ENCODE measurements around the gene VRTN. TPM values are rescaled to one million over a fixed set of nuclear protein-coding genes. Genes with fewer than 3 reads are reported as not detected.
"Not testable (repeated sequence)": the region's sequence is repeated elsewhere in the genome, so short reads cannot be mapped to it uniquely, and the experiment has no call there.

Gene VRTN
- total RNA-seq, 2 experiments from 2014 or later = not detected

DNA sequence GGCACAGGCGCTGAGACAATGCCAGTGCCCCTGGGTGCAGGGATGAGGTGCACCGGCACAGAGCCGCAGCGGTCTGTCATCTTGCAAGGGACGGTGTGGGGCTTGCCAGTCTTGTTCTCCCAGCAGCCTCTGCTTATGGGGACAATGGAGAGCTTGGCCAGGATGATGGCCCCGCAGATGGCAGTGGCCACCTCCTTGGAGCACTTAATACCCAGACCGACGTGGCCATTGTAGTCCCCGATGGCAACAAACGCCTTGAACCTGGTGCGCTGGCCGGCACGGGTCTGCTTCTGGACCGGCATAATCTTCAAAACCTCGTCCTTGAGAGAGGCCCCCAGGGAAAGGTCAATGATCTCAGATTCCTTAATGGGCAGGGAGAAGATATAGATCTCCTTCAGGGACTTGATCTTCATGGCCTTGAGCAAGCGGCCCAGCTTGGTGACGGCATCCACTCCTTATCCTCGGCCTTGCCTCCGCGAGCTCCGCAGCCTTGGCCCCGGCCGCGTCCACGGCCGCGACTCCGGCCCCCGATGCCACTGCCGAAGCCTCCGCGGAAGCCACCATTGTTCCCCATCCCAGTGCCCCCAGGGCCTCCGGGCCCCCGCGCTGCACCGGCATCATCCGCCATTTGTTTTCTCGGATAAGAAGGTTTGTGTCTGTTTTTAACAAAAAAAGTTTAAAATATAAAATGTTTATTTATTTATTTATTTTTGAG, 29.9 kb downstream of the VRTN start:
- Histone ChIP-seq H3K4me1 (ENCODE audit: insufficient read depth, low read length) (no peaks in the 10 kb centered on the region), H3K9me3 (ENCODE audit: control insufficient read depth in 1 of 2, insufficient read depth in 1 of 2, low read length in 2 of 2) (no peaks in the 10 kb centered on the region), H3K4me3 (ENCODE audit: low read length) (no peak overlapping the region), H3K36me3 (ENCODE audit: insufficient read depth, low read length) (no peaks in the 10 kb centered on the region), H3K27ac (ENCODE audit: low read depth in 1 of 2, low read length in 2 of 2) (no peak overlapping the region), H3K27me3 (ENCODE audit: control insufficient read depth in 1 of 2, insufficient read depth in 2 of 2, low read length in 2 of 2) (no peaks in the 10 kb centered on the region)
- ChIA-PET POLR2A (no interaction called here), CTCF (no interaction called here)
- H3K4me3 Mint-ChIP-seq = no peak overlapping the region
- DNase-seq = no peak
- no peaks in the 10 kb centered on the region for H3K9me3 Mint-ChIP-seq
- intact Hi-C loops (cut with DNase I, micrococcal nuclease) = no loop called here
- H3K27ac Mint-ChIP-seq = no peak overlapping the region
- H3K27me3 Mint-ChIP-seq = peaks cover 6% of the 10 kb centered on the region
- no peaks in the 10 kb centered on the region for H3K36me3 Mint-ChIP-seq (ENCODE audit: low read depth)
- TF ChIP-seq, protein P1, sequence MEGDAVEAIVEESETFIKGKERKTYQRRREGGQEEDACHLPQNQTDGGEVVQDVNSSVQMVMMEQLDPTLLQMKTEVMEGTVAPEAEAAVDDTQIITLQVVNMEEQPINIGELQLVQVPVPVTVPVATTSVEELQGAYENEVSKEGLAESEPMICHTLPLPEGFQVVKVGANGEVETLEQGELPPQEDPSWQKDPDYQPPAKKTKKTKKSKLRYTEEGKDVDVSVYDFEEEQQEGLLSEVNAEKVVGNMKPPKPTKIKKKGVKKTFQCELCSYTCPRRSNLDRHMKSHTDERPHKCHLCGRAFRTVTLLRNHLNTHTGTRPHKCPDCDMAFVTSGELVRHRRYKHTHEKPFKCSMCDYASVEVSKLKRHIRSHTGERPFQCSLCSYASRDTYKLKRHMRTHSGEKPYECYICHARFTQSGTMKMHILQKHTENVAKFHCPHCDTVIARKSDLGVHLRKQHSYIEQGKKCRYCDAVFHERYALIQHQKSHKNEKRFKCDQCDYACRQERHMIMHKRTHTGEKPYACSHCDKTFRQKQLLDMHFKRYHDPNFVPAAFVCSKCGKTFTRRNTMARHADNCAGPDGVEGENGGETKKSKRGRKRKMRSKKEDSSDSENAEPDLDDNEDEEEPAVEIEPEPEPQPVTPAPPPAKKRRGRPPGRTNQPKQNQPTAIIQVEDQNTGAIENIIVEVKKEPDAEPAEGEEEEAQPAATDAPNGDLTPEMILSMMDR (IDR thresholded peaks at IDR 0.05) = no peak
- no peak for ATAC-seq (ENCODE audit: poor library complexity)
- H3K4me1 Mint-ChIP-seq (ENCODE audit: low read depth) = no peaks in the 10 kb centered on the region

DNA sequence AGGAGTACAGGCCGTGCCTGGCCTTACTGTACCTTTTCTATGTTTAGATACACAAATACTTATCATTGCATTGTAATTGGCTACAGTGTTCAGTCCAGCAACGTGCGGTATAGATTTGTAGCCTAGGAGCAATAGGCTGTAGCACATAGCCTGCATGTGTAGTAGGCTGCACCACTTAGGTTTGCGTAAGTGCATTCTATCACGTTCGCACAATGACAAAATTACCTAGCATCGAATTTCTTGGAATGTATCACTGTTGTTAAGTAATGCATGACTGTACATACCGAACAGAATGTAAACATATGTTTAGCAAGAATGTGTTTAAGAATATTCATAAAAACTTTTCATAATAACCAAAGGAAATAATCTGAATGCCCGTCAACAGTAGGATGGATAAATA, 31.9 kb downstream of the VRTN start:
- TF ChIP-seq, protein P1 (IDR thresholded peaks at IDR 0.05) = no peak
- H3K4me3 ChIP-seq (ENCODE audit: low read length) = no peak overlapping the region
- Mint-ChIP-seq H3K4me1 (ENCODE audit: low read depth) (no peaks in the 10 kb centered on the region), H3K27me3 (no peaks in the 10 kb centered on the region), H3K9me3 (no peaks in the 10 kb centered on the region), H3K4me3 (no peak overlapping the region), H3K27ac (no peak overlapping the region), H3K36me3 (ENCODE audit: low read depth) (no peaks in the 10 kb centered on the region)
- no peak overlapping the region for H3K27ac ChIP-seq (ENCODE audit: low read depth in 1 of 2, low read length in 2 of 2)
- DNase-seq = no peak
- H3K4me1 ChIP-seq (ENCODE audit: insufficient read depth, low read length) = no peaks in the 10 kb centered on the region
- H3K9me3 ChIP-seq (ENCODE audit: control insufficient read depth in 1 of 2, insufficient read depth in 1 of 2, low read length in 2 of 2) = no peaks in the 10 kb centered on the region
- no peak for ATAC-seq (ENCODE audit: poor library complexity)
- ChIA-PET CTCF (no interaction called here), POLR2A (no interaction called here)
- no peaks in the 10 kb centered on the region for H3K27me3 ChIP-seq (ENCODE audit: control insufficient read depth in 1 of 2, insufficient read depth in 2 of 2, low read length in 2 of 2)
- H3K36me3 ChIP-seq (ENCODE audit: insufficient read depth, low read length) = no peaks in the 10 kb centered on the region
- intact Hi-C loops (cut with DNase I, micrococcal nuclease) = no loop called here

DNA sequence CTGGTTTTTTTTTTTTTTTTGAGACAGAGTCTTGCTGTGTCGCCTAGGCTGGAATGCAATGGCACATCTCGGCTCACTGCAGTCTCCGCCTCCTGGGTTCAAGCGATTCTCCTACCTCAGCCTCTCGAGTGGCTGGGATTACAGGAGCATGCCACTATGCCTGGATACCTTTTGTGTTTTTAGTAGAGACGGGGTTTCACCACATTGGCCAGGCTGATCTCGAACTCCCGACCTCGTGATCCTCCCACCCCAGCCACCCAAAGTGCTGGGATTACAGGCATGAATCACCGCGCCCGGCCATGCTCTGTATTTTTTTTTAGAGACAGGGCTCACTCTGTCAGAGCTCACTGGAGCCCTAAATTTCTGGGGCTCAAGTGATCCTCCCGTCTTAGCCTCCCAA, 32.6 kb downstream of the VRTN start:
- ATAC-seq (ENCODE audit: poor library complexity) (no peak), DNase-seq (no peak)
- H3K36me3 Mint-ChIP-seq (ENCODE audit: low read depth) = no peaks in the 10 kb centered on the region
- no peaks in the 10 kb centered on the region for H3K4me1 Mint-ChIP-seq (ENCODE audit: low read depth)
- Histone ChIP-seq H3K27ac (ENCODE audit: low read depth in 1 of 2, low read length in 2 of 2) (no peak overlapping the region), H3K36me3 (ENCODE audit: insufficient read depth, low read length) (no peaks in the 10 kb centered on the region), H3K27me3 (ENCODE audit: control insufficient read depth in 1 of 2, insufficient read depth in 2 of 2, low read length in 2 of 2) (no peaks in the 10 kb centered on the region), H3K4me3 (ENCODE audit: low read length) (no peak overlapping the region), H3K4me1 (ENCODE audit: insufficient read depth, low read length) (no peaks in the 10 kb centered on the region), H3K9me3 (ENCODE audit: control insufficient read depth in 1 of 2, insufficient read depth in 1 of 2, low read length in 2 of 2) (no peaks in the 10 kb centered on the region)
- POLR2A ChIA-PET = no interaction called here
- H3K27ac Mint-ChIP-seq = no peak overlapping the region
- TF ChIP-seq, protein P1 (IDR thresholded peaks at IDR 0.05) = no peak
- H3K4me3 Mint-ChIP-seq = no peak overlapping the region
- H3K9me3 Mint-ChIP-seq = no peaks in the 10 kb centered on the region
- CTCF ChIA-PET = no interaction called here
- H3K27me3 Mint-ChIP-seq = no peaks in the 10 kb centered on the region
- intact Hi-C loops (cut with DNase I, micrococcal nuclease) = no loop called here

DNA sequence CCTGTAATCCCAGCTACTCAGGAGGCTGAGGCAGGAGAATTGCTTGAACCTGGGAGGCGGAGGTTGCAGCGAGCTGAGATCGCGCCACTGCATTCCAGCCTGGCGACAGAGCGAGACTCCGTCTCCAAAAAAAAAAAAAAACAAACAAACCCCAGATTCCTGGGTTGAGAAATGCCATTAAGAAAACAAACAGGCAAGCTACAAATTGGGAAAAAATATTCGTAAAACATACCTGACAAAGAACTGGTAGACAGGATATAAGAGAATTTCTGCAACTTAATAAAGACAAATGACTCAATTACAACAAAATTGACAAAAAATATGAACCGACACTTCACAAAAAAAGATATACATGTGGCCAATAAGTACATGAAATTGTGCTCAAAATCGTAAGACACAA, 33.3 kb downstream of the VRTN start:
- intact Hi-C loops (cut with DNase I, micrococcal nuclease); POLR2A ChIA-PET: not testable (repeated sequence)
- CTCF ChIA-PET = interaction anchor here (0.7 kb wide), 1 partner anchor 15 kb away, joined by 3 read pairs; no protein-coding TSS in a partner anchor

More for the DNA sequence above, 33.3 kb downstream of the VRTN start:
- H3K9me3 ChIP-seq (ENCODE audit: control insufficient read depth in 1 of 2, insufficient read depth in 1 of 2, low read length in 2 of 2); H3K4me1 Mint-ChIP-seq (ENCODE audit: low read depth); H3K36me3 ChIP-seq (ENCODE audit: insufficient read depth, low read length); H3K36me3 Mint-ChIP-seq (ENCODE audit: low read depth); H3K27ac Mint-ChIP-seq; H3K27me3 Mint-ChIP-seq; H3K4me3 ChIP-seq (ENCODE audit: low read length); H3K27me3 ChIP-seq (ENCODE audit: control insufficient read depth in 1 of 2, insufficient read depth in 2 of 2, low read length in 2 of 2); H3K9me3 Mint-ChIP-seq; H3K4me3 Mint-ChIP-seq; H3K4me1 ChIP-seq (ENCODE audit: insufficient read depth, low read length); DNase-seq; H3K27ac ChIP-seq (ENCODE audit: low read depth in 1 of 2, low read length in 2 of 2); ATAC-seq (ENCODE audit: poor library complexity): not testable (repeated sequence)

All from CD4-positive, alpha-beta T cell (primary cell).